Astrocyte of the cerebellum (primary cell): ENCODE results near the gene RASIP1.

Experiments
- DNase-seq: peaks from one replicate; pipeline ENCODE4 v3.0.0-alpha.2; 2011; ENCODE audit warnings: low read depth
- H3K4me3 ChIP-seq: 2 replicates; pipeline ENCODE4 v1.5.1; 2011; ENCODE audit warnings: mild to moderate bottlenecking, low read depth, low read length, moderate library complexity
- in situ Hi-C: cut with HindIII; loops from 2 replicates; pipeline ENCODE4 v1.10.0; 2017; ENCODE audit warnings: low sequenced_read_pairs
- TF ChIP-seq, protein P1 (sequence below): IDR thresholded peaks from 2 replicates; pipeline ENCODE4 v1.5.1; 2012; ENCODE audit warnings: low read length, low read depth, moderate library complexity, mild to moderate bottlenecking; ENCODE audit errors: missing control alignments

RASIP1 gene

DNA sequence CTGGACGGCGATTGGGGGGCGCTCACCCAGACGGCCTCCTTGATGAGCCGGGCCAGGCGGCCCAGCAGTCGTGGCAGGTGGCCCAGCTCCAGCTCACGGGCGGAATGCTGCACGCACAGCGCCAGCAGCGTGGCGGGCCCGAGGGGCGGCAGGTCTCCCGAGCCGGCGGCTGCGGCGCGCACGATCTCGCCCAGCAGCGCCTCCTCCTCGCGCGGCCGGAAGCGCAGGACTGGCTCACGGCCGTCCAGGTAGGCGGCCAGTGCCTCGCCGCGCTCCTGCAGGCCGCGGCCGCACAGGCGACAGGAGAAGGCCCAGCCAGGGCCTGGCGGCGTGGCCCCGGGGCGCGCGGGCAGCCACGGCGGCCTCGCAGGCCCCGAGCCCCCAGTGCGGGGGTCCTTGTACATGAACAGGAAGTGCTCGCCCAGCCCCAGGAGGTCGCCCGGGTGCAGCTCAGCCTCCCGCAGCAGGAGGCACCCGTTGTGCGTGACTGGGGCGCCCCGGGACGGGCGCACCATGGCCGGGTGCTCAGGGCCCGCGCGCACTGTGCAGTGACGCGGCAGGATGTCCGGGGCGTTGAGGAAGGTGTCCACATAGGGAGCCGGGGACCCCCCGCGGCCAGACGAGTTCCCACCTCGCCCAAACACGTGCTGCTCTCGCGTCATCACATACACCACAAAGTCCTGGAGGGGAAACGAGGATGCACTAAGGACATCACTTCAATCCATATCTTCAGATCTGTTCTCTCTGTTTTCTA, 11.3 kb downstream of the RASIP1 start:
- no peak overlapping the region for H3K4me3 ChIP-seq
- in situ Hi-C loops = no loop called here
- no peak for DNase-seq
- TF ChIP-seq, protein P1, sequence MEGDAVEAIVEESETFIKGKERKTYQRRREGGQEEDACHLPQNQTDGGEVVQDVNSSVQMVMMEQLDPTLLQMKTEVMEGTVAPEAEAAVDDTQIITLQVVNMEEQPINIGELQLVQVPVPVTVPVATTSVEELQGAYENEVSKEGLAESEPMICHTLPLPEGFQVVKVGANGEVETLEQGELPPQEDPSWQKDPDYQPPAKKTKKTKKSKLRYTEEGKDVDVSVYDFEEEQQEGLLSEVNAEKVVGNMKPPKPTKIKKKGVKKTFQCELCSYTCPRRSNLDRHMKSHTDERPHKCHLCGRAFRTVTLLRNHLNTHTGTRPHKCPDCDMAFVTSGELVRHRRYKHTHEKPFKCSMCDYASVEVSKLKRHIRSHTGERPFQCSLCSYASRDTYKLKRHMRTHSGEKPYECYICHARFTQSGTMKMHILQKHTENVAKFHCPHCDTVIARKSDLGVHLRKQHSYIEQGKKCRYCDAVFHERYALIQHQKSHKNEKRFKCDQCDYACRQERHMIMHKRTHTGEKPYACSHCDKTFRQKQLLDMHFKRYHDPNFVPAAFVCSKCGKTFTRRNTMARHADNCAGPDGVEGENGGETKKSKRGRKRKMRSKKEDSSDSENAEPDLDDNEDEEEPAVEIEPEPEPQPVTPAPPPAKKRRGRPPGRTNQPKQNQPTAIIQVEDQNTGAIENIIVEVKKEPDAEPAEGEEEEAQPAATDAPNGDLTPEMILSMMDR = no peak

- TF ChIP-seq, protein P1 = no peak
- in situ Hi-C loops = no loop called here
- no peak overlapping the region for H3K4me3 ChIP-seq
- DNase-seq = no peak
These were observed 13.9 kb downstream of the RASIP1 start for GRCh38 chr19:48726556-48726955.

DNA sequence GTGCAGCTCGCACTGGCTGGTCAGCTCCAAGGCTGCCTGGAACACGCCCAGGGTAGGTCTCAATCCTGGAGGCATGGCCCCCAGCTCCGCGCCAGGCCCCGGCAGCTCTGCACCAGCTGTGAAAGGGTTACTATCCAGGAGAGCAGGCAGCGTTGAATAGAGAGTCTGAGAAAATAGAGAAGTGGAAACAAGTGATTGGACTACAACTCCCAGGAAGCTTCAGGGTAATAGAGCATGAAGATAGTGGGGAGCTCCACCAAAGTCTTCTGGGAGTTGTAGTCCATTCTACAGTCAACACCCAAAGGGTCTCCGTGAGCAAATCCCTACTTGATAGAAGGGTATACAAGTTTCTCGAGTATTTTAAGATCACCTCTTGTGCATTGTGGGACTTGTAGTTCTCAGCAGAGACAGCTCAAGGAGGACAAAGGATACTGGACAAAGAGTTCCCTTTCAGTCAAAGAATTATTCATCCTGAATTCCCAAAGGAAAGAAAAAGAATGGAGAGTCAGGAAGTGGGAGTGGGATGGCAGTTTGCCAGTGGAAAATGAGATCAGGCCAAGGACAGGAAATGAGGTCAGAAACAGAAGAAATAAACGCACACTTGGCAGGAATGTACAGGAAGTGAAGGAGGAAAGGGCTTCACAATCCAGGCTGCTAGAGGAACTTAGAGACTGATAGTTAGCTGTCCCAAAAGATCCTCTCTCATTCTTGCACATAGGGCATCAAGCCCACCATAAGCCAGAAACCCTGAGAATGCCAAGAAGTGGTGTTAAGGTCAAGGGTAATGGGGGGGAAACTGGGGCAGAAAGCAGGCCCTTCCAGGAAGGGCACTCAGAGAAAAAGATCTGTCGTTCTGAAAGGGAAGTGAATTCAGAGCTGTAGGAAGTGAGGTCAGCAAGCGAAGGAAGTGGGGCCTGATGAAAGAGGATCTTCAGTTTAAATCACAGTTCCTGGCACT, 15.3 kb downstream of the RASIP1 start:
- in situ Hi-C loops = no loop called here
- H3K4me3 ChIP-seq = no peak overlapping the region
- DNase-seq = peak; percentile 71
- TF ChIP-seq, protein P1 = no peak

DNA sequence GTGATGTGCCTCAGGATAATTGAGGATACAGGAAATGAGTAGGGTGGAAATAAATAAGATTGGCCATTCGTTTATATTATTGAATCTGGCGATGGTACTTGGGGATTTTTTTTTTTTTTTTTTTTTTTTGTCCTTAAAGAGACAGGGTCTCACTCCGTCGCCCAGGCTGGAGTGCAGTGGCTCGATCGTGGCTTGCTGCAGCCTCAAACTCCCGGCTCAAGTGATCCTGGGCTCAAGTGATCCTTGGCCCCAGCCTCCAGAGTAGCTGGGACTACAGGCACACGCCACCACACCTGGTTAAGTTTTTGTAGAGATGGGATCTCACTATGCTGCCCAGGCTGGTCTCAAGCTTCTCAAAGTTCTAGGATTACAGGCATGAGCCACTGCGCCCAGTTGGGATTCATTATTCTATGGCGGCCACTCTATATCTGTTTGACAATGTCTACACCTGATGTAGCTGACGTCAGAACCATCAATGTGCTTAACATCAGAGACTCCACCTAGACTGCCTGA, 18.2 kb downstream of the RASIP1 start:
- H3K4me3 ChIP-seq = no peak overlapping the region
- in situ Hi-C loops = no loop called here
- TF ChIP-seq, protein P1 = no peak
- DNase-seq = no peak

- in situ Hi-C loops = no loop called here
- H3K4me3 ChIP-seq = peak overlapping the region; percentile 60
- TF ChIP-seq, protein P1 = no peak
- peak; percentile 99 for DNase-seq
These were observed 19.7 kb downstream of the RASIP1 start for GRCh38 chr19:48720613-48721296.

DNA sequence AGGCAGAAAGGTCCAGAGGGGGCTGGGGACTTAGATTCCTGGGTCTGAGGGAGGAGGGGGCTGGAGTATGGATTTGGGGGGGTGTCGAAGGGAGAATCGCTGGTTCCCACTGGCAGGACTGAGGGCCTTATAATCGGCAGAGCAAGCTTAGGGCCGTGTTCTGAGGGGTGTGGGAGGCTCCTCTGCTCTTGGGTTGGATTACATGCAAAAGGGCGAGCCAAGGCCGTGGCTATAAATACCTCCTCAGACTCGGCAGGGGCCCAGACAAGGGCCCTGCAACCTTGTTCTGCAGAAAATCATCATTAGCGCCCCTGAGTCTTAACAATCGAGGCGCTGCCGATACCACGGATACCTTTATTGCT, 20.2 kb downstream of the RASIP1 start:
- no peak for DNase-seq
- in situ Hi-C loops = no loop called here
- H3K4me3 ChIP-seq = peak overlapping the region; percentile 60
- TF ChIP-seq, protein P1 = no peak
